HEK293T (cell line): Measurements from ENCODE around the gene MECR.

Source experiments
- CTCF ChIA-PET: fragments of 350-600 bp; formaldehyde crosslinking; extraction: SDS; loops from one replicate; lab custom pipeline; 2021; ENCODE audit warnings: antibody characterized with exemption, inconsistent platforms; lab: Yijun Ruan, JAX
- POLR2A ChIA-PET: fragments of 350-600 bp; formaldehyde crosslinking; extraction: SDS; loops from one replicate; lab custom pipeline; 2020; ENCODE audit warnings: antibody characterized with exemption, inconsistent platforms; lab: Yijun Ruan, JAX
- DNase-seq: peaks from one replicate; pipeline ENCODE4 v3.0.0; 2012; ENCODE audit warnings: mixed read lengths; ENCODE audit errors: extremely low spot score
- ARNT ChIP-seq: fragments of 450-650 bp; IDR thresholded peaks from 2 replicates; pipeline ENCODE4 v1.6.1; 2017; ENCODE audit warnings: mild to moderate bottlenecking
- BHLHE40 ChIP-seq: fragments of 450-650 bp; IDR thresholded peaks from 2 replicates; pipeline ENCODE4 v1.6.1; 2016; ENCODE audit warnings: mild to moderate bottlenecking, moderate library complexity, borderline replicate concordance
- CTBP1 ChIP-seq: fragments of 450-650 bp; IDR thresholded peaks from 2 replicates; pipeline ENCODE4 v1.6.1; 2016; ENCODE audit warnings: borderline replicate concordance
- ELF4 ChIP-seq: fragments of 450-650 bp; IDR thresholded peaks from 2 replicates; pipeline ENCODE4 v1.6.1; 2017; ENCODE audit warnings: antibody characterized with exemption
- FOXA1 ChIP-seq: fragments of 450-650 bp; IDR thresholded peaks from 2 replicates; pipeline ENCODE4 v1.6.1; 2016; ENCODE audit warnings: mild to moderate bottlenecking
- FOXK2 ChIP-seq: fragments of 450-650 bp; IDR thresholded peaks from 2 replicates; pipeline ENCODE4 v1.6.1; 2016; ENCODE audit warnings: mild to moderate bottlenecking
- FOXM1 ChIP-seq: fragments of 450-650 bp; IDR thresholded peaks from 2 replicates; pipeline ENCODE4 v1.6.1; 2017; ENCODE audit warnings: mild to moderate bottlenecking, borderline replicate concordance
- HDGF ChIP-seq: fragments of 450-650 bp; IDR thresholded peaks from 2 replicates; pipeline ENCODE4 v1.6.1; 2017; ENCODE audit warnings: antibody characterized with exemption, borderline replicate concordance
- L3MBTL2 ChIP-seq: fragments of 450-650 bp; conservative IDR thresholded peaks from 2 replicates; pipeline ENCODE4 v1.6.1; 2016; ENCODE audit warnings: mild to moderate bottlenecking
- LEF1 ChIP-seq: fragments of 450-650 bp; IDR thresholded peaks from 2 replicates; pipeline ENCODE4 v1.6.1; 2017; ENCODE audit warnings: mild to moderate bottlenecking, borderline replicate concordance
- NFRKB ChIP-seq: fragments of 450-650 bp; IDR thresholded peaks from 2 replicates; pipeline ENCODE4 v1.6.1; 2016; ENCODE audit warnings: mild to moderate bottlenecking, moderate library complexity
- PKNOX1 ChIP-seq: fragments of 450-650 bp; IDR thresholded peaks from 2 replicates; pipeline ENCODE4 v1.6.1; 2016
- SP1 ChIP-seq: fragments of 450-650 bp; IDR thresholded peaks from 2 replicates; pipeline ENCODE4 v1.6.1; 2017
- SUZ12 ChIP-seq: fragments of 450-650 bp; IDR thresholded peaks from 2 replicates; pipeline ENCODE4 v1.6.1; 2016; ENCODE audit warnings: mild to moderate bottlenecking
- TARDBP ChIP-seq: fragments of 450-650 bp; IDR thresholded peaks from 2 replicates; pipeline ENCODE4 v1.6.1; 2016
- ZNF384 ChIP-seq: fragments of 450-650 bp; IDR thresholded peaks from 2 replicates; pipeline ENCODE4 v1.6.1; 2016

Gene MECR

GRCh38 chr1:29193879-29194455, 36.8 kb downstream of the MECR start:
- POLR2A ChIA-PET, result interaction anchor here (2.2 kb wide), 1 partner anchor 12 kb away, joined by 12 read pairs; the partner anchor contains the start of gene SRSF4
- no peak for DNase-seq
- TF ChIP-seq HDGF (no peak), CTBP1 (no peak), NFRKB (no peak), ELF4 (no peak), BHLHE40 (no peak), SUZ12 (no peak), TARDBP (no peak), FOXK2 (no peak), FOXA1 (no peak), ZNF384 (no peak), L3MBTL2 (no peak), LEF1 (no peak), FOXM1 (no peak), SP1 (no peak), ARNT (no peak), PKNOX1 (no peak)
- CTCF ChIA-PET, result interaction anchor here (1.6 kb wide), 1 partner anchor 8 kb away, joined by 3 read pairs; no protein-coding TSS in a partner anchor

- DNase-seq, result no peak
- CTCF ChIA-PET, result no interaction called here
- POLR2A ChIA-PET, result interaction anchor here (1.5 kb wide), 1 partner anchor 9 kb away, joined by 7 read pairs; the partner anchor contains the start of gene SRSF4
- TF ChIP-seq FOXM1 (no peak), SP1 (no peak), BHLHE40 (no peak), TARDBP (no peak), CTBP1 (no peak), ELF4 (no peak), SUZ12 (no peak), FOXA1 (no peak), LEF1 (no peak), NFRKB (no peak), ARNT (no peak), FOXK2 (no peak), L3MBTL2 (no peak), ZNF384 (no peak), PKNOX1 (no peak)
Measured at GRCh38 chr1:29190718-29191117, 40.0 kb downstream of the MECR start.

GRCh38 chr1:29186707-29187106, 44.0 kb downstream of the MECR start:
- ChIA-PET POLR2A (no interaction called here), CTCF (interaction anchor here (1.1 kb wide), 1 partner anchor 305 kb away, joined by 3 read pairs; no protein-coding TSS in a partner anchor)
- no peak for DNase-seq
- TF ChIP-seq SUZ12 (no peak), ZNF384 (no peak), PKNOX1 (no peak), ELF4 (no peak), FOXM1 (no peak), L3MBTL2 (no peak), NFRKB (no peak)

GRCh38 chr1:29186252-29186651, 44.5 kb downstream of the MECR start:
- ChIA-PET POLR2A (no interaction called here), CTCF (no interaction called here)
- no peak for TF ChIP-seq L3MBTL2
- no peak for TF ChIP-seq PKNOX1
- TF ChIP-seq HDGF, result no peak
- no peak for TF ChIP-seq BHLHE40
- TF ChIP-seq FOXA1, result no peak
- TF ChIP-seq ARNT, result no peak
- TF ChIP-seq FOXM1, result no peak
- no peak for TF ChIP-seq FOXK2
- TF ChIP-seq CTBP1, result no peak
- no peak for TF ChIP-seq SUZ12
- TF ChIP-seq LEF1, result no peak
- TF ChIP-seq ELF4, result no peak
- no peak for TF ChIP-seq TARDBP
- no peak for TF ChIP-seq SP1
- TF ChIP-seq ZNF384, result no peak
- no peak for TF ChIP-seq NFRKB
- no peak for DNase-seq

- TF ChIP-seq PKNOX1, result no peak
- no peak for TF ChIP-seq L3MBTL2
- no peak for TF ChIP-seq CTBP1
- no peak for TF ChIP-seq ZNF384
- no peak for TF ChIP-seq SP1
- no peak for TF ChIP-seq SUZ12
- no peak for TF ChIP-seq LEF1
- TF ChIP-seq ARNT, result no peak
- TF ChIP-seq FOXK2, result no peak
- TF ChIP-seq HDGF, result no peak
- no peak for DNase-seq
- ChIA-PET CTCF (interaction anchor here (0.6 to 2.5 kb wide), 4 partner anchors 19 to 1612 kb away, joined by 3 to 10 read pairs (median 6); no protein-coding TSS in a partner anchor), POLR2A (interaction anchor here (1.4 to 3.4 kb wide), 5 partner anchors 10 to 67 kb away, joined by 3 to 29 read pairs (median 13); no protein-coding TSS in a partner anchor)
Measured at GRCh38 chr1:29183287-29183686, 47.4 kb downstream of the MECR start.
